ENCODE data around the gene SOX3. TPM values are rescaled to one million over a fixed set of nuclear protein-coding genes. Genes with fewer than 3 reads are reported as not detected.

Gene SOX3
- total and polyA plus RNA-seq, 2 donors (not counting 3 experiments of a cell fraction or from before 2014, with no cell fraction given): not detected

GRCh38 chrX:140508958-140509357 lies 4.1 kb upstream of the SOX3 start:
- Histone ChIP-seq H3K4me1 (ENCODE audit: control insufficient read depth, extremely low read depth, insufficient read depth, low read length) (no peaks in the 10 kb centered on the region), H3K27me3 (ENCODE audit: control insufficient read depth in 2 of 2, insufficient read depth in 2 of 2, low read length in 2 of 2) (peaks cover 39 to 52% of the 10 kb centered on the region in 2 experiments), H4K20me1 (replicated peaks; ENCODE audit: control insufficient read depth, extremely low read depth, insufficient read depth, low read length) (no peaks in the 10 kb centered on the region), H2AFZ (ENCODE audit: low read depth, low read length) (no peak overlapping the region), H3K9me1 (replicated peaks; ENCODE audit: control insufficient read depth, extremely low read depth, insufficient read depth, low read length) (no peaks in the 10 kb centered on the region), H3K36me3 (ENCODE audit: control insufficient read depth in 2 of 2, extremely low read depth in 1 of 2, insufficient read depth in 2 of 2, low read length in 2 of 2) (no peaks in the 10 kb centered on the region), H3K79me2 (ENCODE audit: control insufficient read depth, insufficient read depth, low read length) (no peaks in the 10 kb centered on the region), H3K4me2 (ENCODE audit: insufficient read depth, low read length) (no peak overlapping the region), H3K4me3 (replicated peaks in 1 of 3; ENCODE audit: insufficient read depth in 1 of 3, low read depth in 1 of 3, low read length in 3 of 3) (no peak overlapping the region), H3K9me3 (replicated peaks; ENCODE audit: control insufficient read depth, insufficient read depth, low read length) (no peaks in the 10 kb centered on the region), H3K27ac (ENCODE audit: insufficient read depth, low read depth, low read length) (no peak overlapping the region), H3K9ac (replicated peaks; ENCODE audit: extremely low read depth, insufficient read depth, low read length) (no peak overlapping the region)
- no peak for DNase-seq (ENCODE audit: low read depth, low spot score)
- no peak for TF ChIP-seq POLR2A (IDR thresholded peaks at IDR 0.05; ENCODE audit: low read depth, low read length)
- TF ChIP-seq, protein P1, sequence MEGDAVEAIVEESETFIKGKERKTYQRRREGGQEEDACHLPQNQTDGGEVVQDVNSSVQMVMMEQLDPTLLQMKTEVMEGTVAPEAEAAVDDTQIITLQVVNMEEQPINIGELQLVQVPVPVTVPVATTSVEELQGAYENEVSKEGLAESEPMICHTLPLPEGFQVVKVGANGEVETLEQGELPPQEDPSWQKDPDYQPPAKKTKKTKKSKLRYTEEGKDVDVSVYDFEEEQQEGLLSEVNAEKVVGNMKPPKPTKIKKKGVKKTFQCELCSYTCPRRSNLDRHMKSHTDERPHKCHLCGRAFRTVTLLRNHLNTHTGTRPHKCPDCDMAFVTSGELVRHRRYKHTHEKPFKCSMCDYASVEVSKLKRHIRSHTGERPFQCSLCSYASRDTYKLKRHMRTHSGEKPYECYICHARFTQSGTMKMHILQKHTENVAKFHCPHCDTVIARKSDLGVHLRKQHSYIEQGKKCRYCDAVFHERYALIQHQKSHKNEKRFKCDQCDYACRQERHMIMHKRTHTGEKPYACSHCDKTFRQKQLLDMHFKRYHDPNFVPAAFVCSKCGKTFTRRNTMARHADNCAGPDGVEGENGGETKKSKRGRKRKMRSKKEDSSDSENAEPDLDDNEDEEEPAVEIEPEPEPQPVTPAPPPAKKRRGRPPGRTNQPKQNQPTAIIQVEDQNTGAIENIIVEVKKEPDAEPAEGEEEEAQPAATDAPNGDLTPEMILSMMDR (IDR thresholded peaks at IDR 0.05; ENCODE audit: extremely low read depth in 1 of 2, insufficient read depth in 1 of 2, low read depth in 1 of 2, low read length in 2 of 2): no peak
- TF ChIP-seq MAX (IDR thresholded peaks at IDR 0.05; ENCODE audit: insufficient read depth, insufficient read length): no peak
- TF ChIP-seq MYC (IDR thresholded peaks at IDR 0.05; ENCODE audit: low read depth, low read length): no peak
- no peak for TF ChIP-seq JUN (IDR thresholded peaks at IDR 0.05; ENCODE audit: borderline replicate concordance, insufficient read depth, insufficient read length, low read depth)
- TF ChIP-seq FOS (IDR thresholded peaks at IDR 0.05; ENCODE audit: borderline replicate concordance, insufficient read depth, low read length): no peak
- TF ChIP-seq EZH2 (IDR thresholded peaks at IDR 0.05; ENCODE audit: borderline replicate concordance, low read depth, low read length, severe bottlenecking): no peak
- intact Hi-C loops (cut with micrococcal nuclease): loop anchor here (10.0 kb wide), 1 partner anchor 454 kb away; no protein-coding TSS in a partner anchor
- ChIA-PET CTCF (no interaction called here), POLR2A (no interaction called here)
- BruUV-seq (replicated peaks): no TSS peak
- no peak for FAIRE-seq
- dilution Hi-C loops (cut with MboI; ENCODE audit: extremely low pct_ligation_motif_present, low sequenced_read_pairs): no loop called here
